GM12878 (cell line): ENCODE data around the gene GABBR1. TPM values are rescaled to one million over a fixed set of nuclear protein-coding genes. Genes with fewer than 3 reads are reported as not detected.

Experiments used
- ATAC-seq: fragments of 200-7000 bp; cut with Tn5 transposase; 3 replicates; pipeline ENCODE4 v1.9.1; 2020; ENCODE audit warnings: mild to moderate bottlenecking, moderate library complexity
- BruUV-seq: library from RNA; stranded (reverse); fragments of 400-500 nt; replicated peaks from 2 replicates; lab custom pipeline; 2021; lab: Mats Ljungman, UMichigan
- CTCF ChIA-PET: fragments of 300-600 bp; sonication (Branson Sonifier 250); formaldehyde crosslinking; extraction: SDS; loops from one replicate; lab custom pipeline; 2021; ENCODE audit warnings: inconsistent platforms; lab: Yijun Ruan, JAX
- POLR2A ChIA-PET: fragments of 350-600 bp; formaldehyde crosslinking; extraction: SDS; loops from one replicate; lab custom pipeline; 2021; ENCODE audit warnings: inconsistent platforms; lab: Charles Lee
- RAD21 ChIA-PET: fragments of 300-600 bp; sonication (Branson Sonifier 250); formaldehyde crosslinking; loops from one replicate; lab custom pipeline; 2023; ENCODE audit warnings: antibody characterized with exemption; ENCODE audit not compliant: unreplicated experiment; lab: Charles Lee
- SMC1A ChIA-PET: fragments of 300-600 bp; sonication (Branson Sonifier 250); formaldehyde crosslinking; loops from one replicate; lab custom pipeline; 2023; ENCODE audit not compliant: unreplicated experiment, uncharacterized antibody; lab: Charles Lee
- DNase-seq: peaks from one replicate; pipeline ENCODE4 v3.0.0-alpha.2; 2011; ENCODE audit warnings: low read depth, low spot score
- FAIRE-seq: peaks from 3 replicates; lab custom pipeline; 2011; peaks lifted over from hg19 to GRCh38; lab: Jason Lieb, UNC
- H2AFZ ChIP-seq: 2 replicates; pipeline ENCODE4 v1.6.0; 2011; ENCODE audit warnings: low read depth, low read length, control low read depth; ENCODE audit not compliant: control insufficient read depth
- H3K27ac ChIP-seq: 2 replicates; pipeline ENCODE4 v1.5.1; 2011; ENCODE audit warnings: control low read depth; ENCODE audit not compliant: control insufficient read depth, insufficient read depth
- H3K27me3 ChIP-seq, 2 experiments: replicated peaks in 1 of 2; 2 replicates each; pipeline versions ENCODE4 v1.6.0 to v1.6.1; 2011; ENCODE audit warnings: low read length in 1 of 2; ENCODE audit not compliant: control insufficient read depth in 2 of 2, insufficient read depth in 2 of 2
- H3K36me3 ChIP-seq, 2 experiments: 2 replicates each; pipeline ENCODE4 v1.5.1; 2011; ENCODE audit warnings: low read length in 1 of 2; ENCODE audit not compliant: control insufficient read depth in 2 of 2, insufficient read depth in 2 of 2
- H3K4me1 ChIP-seq: 2 replicates; pipeline ENCODE4 v1.6.1; 2011; ENCODE audit warnings: mild to moderate bottlenecking, low read length, moderate library complexity, mixed read lengths; ENCODE audit not compliant: control insufficient read depth, insufficient read depth
- H3K4me2 ChIP-seq: 2 replicates; pipeline ENCODE4 v1.6.0; 2011; ENCODE audit warnings: control low read depth; ENCODE audit not compliant: control insufficient read depth, insufficient read depth
- H3K4me3 ChIP-seq: fragments of 200-600 bp; sonication (generic); 2 replicates; pipeline ENCODE4 v1.5.1; 2016
- H3K79me2 ChIP-seq: 2 replicates; pipeline ENCODE4 v1.6.0; 2011; ENCODE audit warnings: low read length; ENCODE audit not compliant: control insufficient read depth, insufficient read depth
- H3K9ac ChIP-seq: 2 replicates; pipeline ENCODE4 v1.8.0; 2011; ENCODE audit warnings: low read length, control low read depth, mixed read lengths; ENCODE audit not compliant: control insufficient read depth, insufficient read depth
- H3K9me3 ChIP-seq: replicated peaks from 3 replicates; pipeline ENCODE4 v1.5.1; 2011; ENCODE audit warnings: mild to moderate bottlenecking, low read length; ENCODE audit not compliant: control insufficient read depth, insufficient read depth
- H4K20me1 ChIP-seq: 2 replicates; pipeline ENCODE4 v1.6.0; 2011; ENCODE audit not compliant: control insufficient read depth, insufficient read depth
- CHD2 ChIP-seq: IDR thresholded peaks from 2 replicates; pipeline ENCODE4 v1.6.1; 2011; ENCODE audit warnings: low read depth, low read length, improper control_type of control experiment, borderline replicate concordance
- HDAC2 ChIP-seq: fragments of 200-600 bp; sonication (generic); IDR thresholded peaks from 2 replicates; pipeline ENCODE4 v1.6.1; 2017
- RB1 ChIP-seq: fragments of 450-650 bp; formaldehyde crosslinking; IDR thresholded peaks from 2 replicates; pipeline ENCODE4 v1.6.1; 2017; ENCODE audit warnings: mild to moderate bottlenecking, borderline replicate concordance
- SRF ChIP-seq, 2 experiments: IDR thresholded peaks; 2 replicates each; pipeline ENCODE4 v1.6.1; 2011; ENCODE audit warnings: low read depth in 2 of 2, low read length in 2 of 2, mild to moderate bottlenecking in 1 of 2, moderate library complexity in 1 of 2
- TAF1 ChIP-seq: IDR thresholded peaks from 2 replicates; pipeline ENCODE4 v1.6.1; 2011; ENCODE audit warnings: mild to moderate bottlenecking, low read depth, low read length, borderline replicate concordance
- YBX1 ChIP-seq: fragments of 450-650 bp; IDR thresholded peaks from 2 replicates; pipeline ENCODE4 v1.6.1; 2016; ENCODE audit warnings: antibody characterized with exemption
- YY1 ChIP-seq: IDR thresholded peaks from 2 replicates; pipeline ENCODE4 v1.6.1; 2011; ENCODE audit warnings: low read depth, mild to moderate bottlenecking, low read length
- ZNF217 ChIP-seq: fragments of 450-650 bp; IDR thresholded peaks from 2 replicates; pipeline ENCODE4 v1.6.1; 2017; ENCODE audit warnings: antibody characterized with exemption, mild to moderate bottlenecking
- WGBS: methylation state at CpG from one replicate; pipeline ENCODE4 v1.1.6; 2016; ENCODE audit warnings: low lambda C conversion rate; ENCODE audit not compliant: insufficient replicate concordance, insufficient coverage; ENCODE audit errors: missing lambda C conversion rate; 5-methylcytosine and 5-hydroxymethylcytosine counted together
- in situ Hi-C: fragments of 300-500 bp; cut with MboI; formaldehyde crosslinking; loops from 9 replicates; pipeline ENCODE4 v1.14.3; 2018; ENCODE audit warnings: mixed read lengths
- intact Hi-C: fragments of 100-400 bp; cut with micrococcal nuclease; formaldehyde crosslinking; loops from one replicate; pipeline ENCODE4 v1.14.2; 2022; ENCODE audit not compliant: unreplicated experiment
- polyA plus RNA-seq, 11 experiments: library from polyadenylated mRNA; depleted of rRNA in 4 of 11; unstranded in 6 of 11; stranded (reverse) in 5 of 11; fragments of >200 nt; fragmentation: Nextera tagmentation in 4 of 11; fragmentation: Illumina TruSeq in 1 of 11; extraction: Ambion mirVana in 4 of 11; extraction: Trizol in 1 of 11; gene quantifications; 1 replicate in 1 of 11; 2 replicates in 10 of 11; pipeline versions ENCODE4 v1.2.1 to v1.2.3, GENCODE V29; 2011 to 2016; ENCODE audit warnings: inconsistent platforms in 2 of 11, missing spikeins in 2 of 11, low read depth in 1 of 11
- total RNA-seq, 4 experiments: library from RNA; depleted of rRNA in 3 of 4; stranded (reverse); fragments of >200 nt in 3 of 4; fragmentation: Illumina TruSeq in 1 of 4; extraction: Trizol in 1 of 4; gene quantifications; 2 replicates each; pipeline versions ENCODE4 v1.2.1 to v1.2.3, GENCODE V29; 2013 to 2021
- TF ChIP-seq, protein P1 (sequence below): IDR thresholded peaks from 2 replicates; pipeline ENCODE4 v1.6.1; 2011; ENCODE audit warnings: mild to moderate bottlenecking, low read depth, low read length, moderate library complexity; ENCODE audit not compliant: insufficient replicate concordance

GABBR1 gene
- total and polyA plus RNA-seq, 10 of the 15 experiments (the other 5 are each of a cell fraction or from before 2014, with no cell fraction given): 0.11 to 5.2 (median 1.0) TPM

DNA sequence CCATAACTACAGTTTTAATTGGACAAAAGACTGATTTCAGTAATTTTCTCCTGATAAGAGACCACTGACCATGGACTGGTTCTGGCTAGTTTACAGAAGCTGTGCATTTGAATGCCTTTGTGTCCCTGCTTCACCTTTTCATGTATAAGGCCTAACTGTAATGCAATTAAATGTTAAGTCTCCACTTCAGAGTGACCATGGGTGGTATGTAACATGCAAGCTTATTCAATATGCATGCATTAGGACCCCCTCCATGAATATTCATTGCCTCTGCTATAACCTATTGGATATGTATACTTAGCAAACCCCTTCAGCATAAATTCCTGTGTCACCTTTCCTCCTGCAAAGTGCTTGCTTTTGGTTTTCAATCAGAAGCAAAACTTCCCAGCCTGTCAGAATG, 75.7 kb downstream of the GABBR1 start:
- FAIRE-seq (no peak), DNase-seq (no peak), ATAC-seq (no peak)
- H3K4me1 ChIP-seq: peaks cover 2% of the 10 kb centered on the region; the same call in 1 of the 2 replicates
- TF ChIP-seq YBX1: no peak
- no peaks in the 10 kb centered on the region for H3K36me3 ChIP-seq
- ChIA-PET POLR2A (no interaction called here), CTCF (interaction anchor here (1.6 kb wide), 1 partner anchor 96 kb away, joined by 4 read pairs; no protein-coding TSS in a partner anchor), SMC1A (interaction anchor here (0.8 kb wide), 1 partner anchor 16 kb away, joined by 3 read pairs; no protein-coding TSS in a partner anchor), RAD21 (no interaction called here)
- H2AFZ ChIP-seq: no peak overlapping the region
- H4K20me1 ChIP-seq: no peaks in the 10 kb centered on the region
- H3K79me2 ChIP-seq: no peaks in the 10 kb centered on the region
- no TSS peak for BruUV-seq
- intact Hi-C loops: no loop called here
- in situ Hi-C loops: no loop called here
- no peak overlapping the region for H3K4me2 ChIP-seq
- H3K27ac ChIP-seq: no peak overlapping the region
- no peaks in the 10 kb centered on the region; the same call in 2 of the 3 replicates for H3K9me3 ChIP-seq
- H3K9ac ChIP-seq: no peak overlapping the region
- peak overlapping the region; percentile 2; the same call in 1 of the 2 replicates for H3K4me3 ChIP-seq
- peaks cover 1 to 5% of the 10 kb centered on the region in 2 experiments; a peak in 2 of 4 replicates for H3K27me3 ChIP-seq

GRCh38 chr6:29554764-29555163, 78.2 kb downstream of the GABBR1 start:
- ChIA-PET CTCF (interaction anchor here (0.9 to 1.5 kb wide), 2 partner anchors 35 to 95 kb away, joined by 3 to 4 read pairs; no protein-coding TSS in a partner anchor), POLR2A (no interaction called here), SMC1A (interaction anchor here (1.1 kb wide), 1 partner anchor 10 kb away, joined by 3 read pairs; no protein-coding TSS in a partner anchor), RAD21 (no interaction called here)
- Histone ChIP-seq H2AFZ (no peak overlapping the region), H4K20me1 (no peaks in the 10 kb centered on the region), H3K4me1 (no peaks in the 10 kb centered on the region; the same call in 1 of the 2 replicates), H3K27me3 (peaks cover 1 to 5% of the 10 kb centered on the region in 2 experiments; a peak in 2 of 4 replicates), H3K36me3 (no peaks in the 10 kb centered on the region), H3K27ac (no peak overlapping the region), H3K9me3 (no peaks in the 10 kb centered on the region; the same call in 2 of the 3 replicates), H3K4me3 (no peak overlapping the region), H3K4me2 (no peak overlapping the region), H3K79me2 (no peaks in the 10 kb centered on the region), H3K9ac (no peak overlapping the region)
- WGBS: 39% methylated on average over 5 of the region's 5 CpGs
- TF ChIP-seq ZNF217 (no peak), SRF (IDR thresholded peaks at IDR 0.05; ENCODE audit: low read depth in 2 of 2, low read length in 2 of 2) (no peak), HDAC2 (no peak), RB1 (no peak), CHD2 (no peak), TAF1 (no peak), YY1 (no peak)
- TF ChIP-seq, protein P1, sequence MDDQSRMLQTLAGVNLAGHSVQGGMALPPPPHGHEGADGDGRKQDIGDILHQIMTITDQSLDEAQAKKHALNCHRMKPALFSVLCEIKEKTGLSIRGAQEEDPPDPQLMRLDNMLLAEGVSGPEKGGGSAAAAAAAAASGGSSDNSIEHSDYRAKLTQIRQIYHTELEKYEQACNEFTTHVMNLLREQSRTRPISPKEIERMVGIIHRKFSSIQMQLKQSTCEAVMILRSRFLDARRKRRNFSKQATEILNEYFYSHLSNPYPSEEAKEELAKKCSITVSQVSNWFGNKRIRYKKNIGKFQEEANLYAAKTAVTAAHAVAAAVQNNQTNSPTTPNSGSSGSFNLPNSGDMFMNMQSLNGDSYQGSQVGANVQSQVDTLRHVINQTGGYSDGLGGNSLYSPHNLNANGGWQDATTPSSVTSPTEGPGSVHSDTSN: no peak
- intact Hi-C loops (no loop called here), in situ Hi-C loops (no loop called here)
- FAIRE-seq: no peak
- ATAC-seq: no peak
- no peak for DNase-seq
- no TSS peak for BruUV-seq
